ENCODE results near the gene SLC6A6. TPM values are rescaled to one million over a fixed set of nuclear protein-coding genes. Genes with fewer than 3 reads are reported as not detected.

Gene SLC6A6
- total and polyA plus RNA-seq, 10 of the 15 experiments (the other 5 are each of a cell fraction or from before 2014, with no cell fraction given), result 5.6 to 47.0 (median 20.2) TPM

GRCh38 chr3:14475621-14476020 lies 73.2 kb downstream of the SLC6A6 start:
- Histone ChIP-seq H3K27ac (ENCODE audit: control insufficient read depth, insufficient read depth) (no peak overlapping the region), H4K20me1 (ENCODE audit: control insufficient read depth, insufficient read depth) (no peaks in the 10 kb centered on the region), H3K4me3 (no peak overlapping the region), H3K79me2 (ENCODE audit: control insufficient read depth, insufficient read depth, low read length) (no peaks in the 10 kb centered on the region), H3K9ac (ENCODE audit: control insufficient read depth, insufficient read depth, low read length) (no peak overlapping the region), H3K4me1 (ENCODE audit: control insufficient read depth, insufficient read depth, low read length) (no peaks in the 10 kb centered on the region), H2AFZ (ENCODE audit: control insufficient read depth, low read depth, low read length) (no peak overlapping the region), H3K9me3 (replicated peaks; ENCODE audit: control insufficient read depth, insufficient read depth, low read length) (no peaks in the 10 kb centered on the region), H3K27me3 (replicated peaks in 1 of 2; ENCODE audit: control insufficient read depth in 2 of 2, insufficient read depth in 2 of 2, low read length in 1 of 2) (no peaks in the 10 kb centered on the region), H3K4me2 (ENCODE audit: control insufficient read depth, insufficient read depth) (no peak overlapping the region), H3K36me3 (ENCODE audit: control insufficient read depth in 2 of 2, insufficient read depth in 2 of 2, low read length in 1 of 2) (peaks cover 7 to 10% of the 10 kb centered on the region in 2 experiments)
- CTCF ChIA-PET, result no interaction called here
- no peak for FAIRE-seq
- no peak for DNase-seq (ENCODE audit: low read depth, low spot score)
- WGBS (ENCODE audit: insufficient coverage, insufficient replicate concordance, low lambda C conversion rate, missing lambda C conversion rate), result 96% methylated on average over 6 of the region's 7 CpGs
- no peak for ATAC-seq
- RAD21 ChIA-PET (ENCODE audit: unreplicated experiment), result interaction anchor here (1.4 kb wide), 1 partner anchor 8 kb away, joined by 3 read pairs; no protein-coding TSS in a partner anchor
- in situ Hi-C loops (cut with MboI), result loop anchor here (5.0 kb wide), 1 partner anchor 273 kb away; no protein-coding TSS in a partner anchor
- no TSS peak for BruUV-seq (replicated peaks)
- intact Hi-C loops (cut with micrococcal nuclease; ENCODE audit: unreplicated experiment), result no loop called here
- SMC1A ChIA-PET (ENCODE audit: uncharacterized antibody, unreplicated experiment), result interaction anchor here (0.6 to 1.6 kb wide), 4 partner anchors 15 to 277 kb away, joined by 3 to 4 read pairs (median 4); no protein-coding TSS in a partner anchor
- TF ChIP-seq, protein P1, sequence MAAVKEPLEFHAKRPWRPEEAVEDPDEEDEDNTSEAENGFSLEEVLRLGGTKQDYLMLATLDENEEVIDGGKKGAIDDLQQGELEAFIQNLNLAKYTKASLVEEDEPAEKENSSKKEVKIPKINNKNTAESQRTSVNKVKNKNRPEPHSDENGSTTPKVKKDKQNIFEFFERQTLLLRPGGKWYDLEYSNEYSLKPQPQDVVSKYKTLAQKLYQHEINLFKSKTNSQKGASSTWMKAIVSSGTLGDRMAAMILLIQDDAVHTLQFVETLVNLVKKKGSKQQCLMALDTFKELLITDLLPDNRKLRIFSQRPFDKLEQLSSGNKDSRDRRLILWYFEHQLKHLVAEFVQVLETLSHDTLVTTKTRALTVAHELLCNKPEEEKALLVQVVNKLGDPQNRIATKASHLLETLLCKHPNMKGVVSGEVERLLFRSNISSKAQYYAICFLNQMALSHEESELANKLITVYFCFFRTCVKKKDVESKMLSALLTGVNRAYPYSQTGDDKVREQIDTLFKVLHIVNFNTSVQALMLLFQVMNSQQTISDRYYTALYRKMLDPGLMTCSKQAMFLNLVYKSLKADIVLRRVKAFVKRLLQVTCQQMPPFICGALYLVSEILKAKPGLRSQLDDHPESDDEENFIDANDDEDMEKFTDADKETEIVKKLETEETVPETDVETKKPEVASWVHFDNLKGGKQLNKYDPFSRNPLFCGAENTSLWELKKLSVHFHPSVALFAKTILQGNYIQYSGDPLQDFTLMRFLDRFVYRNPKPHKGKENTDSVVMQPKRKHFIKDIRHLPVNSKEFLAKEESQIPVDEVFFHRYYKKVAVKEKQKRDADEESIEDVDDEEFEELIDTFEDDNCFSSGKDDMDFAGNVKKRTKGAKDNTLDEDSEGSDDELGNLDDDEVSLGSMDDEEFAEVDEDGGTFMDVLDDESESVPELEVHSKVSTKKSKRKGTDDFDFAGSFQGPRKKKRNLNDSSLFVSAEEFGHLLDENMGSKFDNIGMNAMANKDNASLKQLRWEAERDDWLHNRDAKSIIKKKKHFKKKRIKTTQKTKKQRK (IDR thresholded peaks at IDR 0.05; ENCODE audit: low read depth, low read length), result no peak
- TF ChIP-seq HDGF (IDR thresholded peaks at IDR 0.05) (no peak), NFYB (IDR thresholded peaks at IDR 0.05; ENCODE audit: insufficient read depth, low read depth, low read length) (no peak), CTCF (IDR thresholded peaks at IDR 0.05 in 2 of 3, conservative IDR thresholded peaks at IDR 0.05 in 1 of 3; ENCODE audit: control insufficient read depth in 2 of 3, extremely low read depth in 1 of 3, insufficient read depth in 1 of 3, low read depth in 3 of 3, low read length in 3 of 3) (no peak), KLF5 (IDR thresholded peaks at IDR 0.05; ENCODE audit: partially characterized antibody) (no peak), IRF5 (IDR thresholded peaks at IDR 0.05; ENCODE audit: borderline replicate concordance) (no peak), KDM1A (IDR thresholded peaks at IDR 0.05; ENCODE audit: borderline replicate concordance) (no peak), SMARCA5 (IDR thresholded peaks at IDR 0.05) (no peak), POLR2AphosphoS5 (IDR thresholded peaks at IDR 0.05; ENCODE audit: low read length) (no peak), BRCA1 (IDR thresholded peaks at IDR 0.05; ENCODE audit: low read depth, low read length) (no peak), STAT3 (IDR thresholded peaks at IDR 0.05; ENCODE audit: low read depth, low read length) (no peak), SREBF2 (IDR thresholded peaks at IDR 0.05; ENCODE audit: low read length) (no peak), IRF4 (IDR thresholded peaks at IDR 0.05; ENCODE audit: low read depth, low read length) (no peak), JUNB (IDR thresholded peaks at IDR 0.05) (no peak)
- TF ChIP-seq, protein P2, sequence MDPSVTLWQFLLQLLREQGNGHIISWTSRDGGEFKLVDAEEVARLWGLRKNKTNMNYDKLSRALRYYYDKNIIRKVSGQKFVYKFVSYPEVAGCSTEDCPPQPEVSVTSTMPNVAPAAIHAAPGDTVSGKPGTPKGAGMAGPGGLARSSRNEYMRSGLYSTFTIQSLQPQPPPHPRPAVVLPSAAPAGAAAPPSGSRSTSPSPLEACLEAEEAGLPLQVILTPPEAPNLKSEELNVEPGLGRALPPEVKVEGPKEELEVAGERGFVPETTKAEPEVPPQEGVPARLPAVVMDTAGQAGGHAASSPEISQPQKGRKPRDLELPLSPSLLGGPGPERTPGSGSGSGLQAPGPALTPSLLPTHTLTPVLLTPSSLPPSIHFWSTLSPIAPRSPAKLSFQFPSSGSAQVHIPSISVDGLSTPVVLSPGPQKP (IDR thresholded peaks at IDR 0.05; ENCODE audit: low read depth, low read length), result no peak
- POLR2A ChIA-PET, result no interaction called here

All from GM12878 (cell line).